Skeletal muscle tissue (tissue), 4 donors: ENCODE measurements around the gene SPINK7. TPM values are rescaled to one million over a fixed set of nuclear protein-coding genes. Genes with fewer than 3 reads are reported as not detected.
"Not testable (repeated sequence)": the region's sequence is repeated elsewhere in the genome, so short reads cannot be mapped to it uniquely, and the experiment has no call there.

ENCODE experiments used
- H3K27ac ChIP-seq: one replicate; pipeline ENCODE4 v1.7.0; 2013; ENCODE audit warnings: mild to moderate bottlenecking, low read depth, low read length, inconsistent platforms
- H3K27me3 ChIP-seq, 3 donors: one replicate each; pipeline ENCODE4 v1.7.0; 2013; ENCODE audit warnings: low read length in 3 of 3; ENCODE audit not compliant: control insufficient read depth in 3 of 3, insufficient read depth in 3 of 3
- H3K36me3 ChIP-seq, 3 donors: one replicate each; pipeline ENCODE4 v1.7.0; 2013; ENCODE audit warnings: low read length in 3 of 3; ENCODE audit not compliant: control insufficient read depth in 3 of 3, insufficient read depth in 3 of 3
- H3K4me1 ChIP-seq, 3 donors: one replicate each; pipeline ENCODE4 v1.7.0; 2013; ENCODE audit warnings: low read length in 3 of 3, mild to moderate bottlenecking in 3 of 3; ENCODE audit not compliant: control insufficient read depth in 3 of 3, insufficient read depth in 3 of 3
- H3K4me3 ChIP-seq, 3 donors: one replicate each; pipeline ENCODE4 v1.7.0; 2013; ENCODE audit warnings: low read length in 3 of 3
- H3K9ac ChIP-seq, 3 donors: one replicate each; pipeline ENCODE4 v1.7.0; 2013; ENCODE audit warnings: low read length in 3 of 3, mild to moderate bottlenecking in 3 of 3, moderate library complexity in 2 of 3, low read depth in 1 of 3
- H3K9me3 ChIP-seq, 3 donors: one replicate each; pipeline ENCODE4 v1.7.0; 2013; ENCODE audit warnings: low read length in 3 of 3; ENCODE audit not compliant: control insufficient read depth in 3 of 3
- total RNA-seq: library from RNA; depleted of rRNA; stranded (reverse); fragments of >200 nt; gene quantifications from one replicate; pipeline ENCODE4 v1.2.3, GENCODE V29; 2014
- donor health status: Osteomylitis.

Gene SPINK7
- total RNA-seq: not detected

GRCh38 chr5:148312153-148312552 lies at the start of gene SPINK7:
SPINK7 (plus strand) TSS chr5:148312423; CDS start chr5:148312484, 61 bp downstream.
- Histone ChIP-seq H3K27me3 (no peaks in the 10 kb centered on the region), H3K9ac (no peak within 1 kb of the TSS), H3K36me3 (no peaks in the 10 kb centered on the region), H3K9me3 (no peaks in the 10 kb centered on the region), H3K27ac (no peak within 1 kb of the TSS), H3K4me1 (no peaks in the 10 kb centered on the region), H3K4me3 (no peak within 1 kb of the TSS)

DNA sequence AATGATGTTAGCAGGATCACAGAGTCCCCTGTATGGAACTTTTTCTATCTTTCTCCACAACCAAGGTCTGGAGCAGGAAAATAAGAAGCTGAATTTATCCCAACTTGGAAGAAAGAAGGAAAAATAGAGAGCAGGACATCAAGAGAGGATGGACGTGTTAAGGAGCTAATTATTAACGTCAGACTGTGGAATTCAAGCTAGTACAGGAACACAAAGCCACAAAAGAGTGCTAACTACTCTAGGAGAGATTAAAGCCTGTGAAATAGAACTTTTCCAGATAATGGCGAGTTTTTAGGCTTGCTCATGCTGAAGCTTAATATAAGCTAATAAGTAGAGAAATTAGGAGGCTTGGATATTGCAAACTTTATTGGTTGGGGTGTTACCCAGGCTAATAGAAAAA lies 44.3 kb upstream of the SPINK7 start:
- Histone ChIP-seq H3K36me3 (no peaks in the 10 kb centered on the region), H3K9ac (no peak overlapping the region), H3K4me3 (no peak overlapping the region), H3K27me3 (no peaks in the 10 kb centered on the region), H3K9me3 (no peaks in the 10 kb centered on the region), H3K4me1 (no peaks in the 10 kb centered on the region), H3K27ac (no peak overlapping the region)

DNA sequence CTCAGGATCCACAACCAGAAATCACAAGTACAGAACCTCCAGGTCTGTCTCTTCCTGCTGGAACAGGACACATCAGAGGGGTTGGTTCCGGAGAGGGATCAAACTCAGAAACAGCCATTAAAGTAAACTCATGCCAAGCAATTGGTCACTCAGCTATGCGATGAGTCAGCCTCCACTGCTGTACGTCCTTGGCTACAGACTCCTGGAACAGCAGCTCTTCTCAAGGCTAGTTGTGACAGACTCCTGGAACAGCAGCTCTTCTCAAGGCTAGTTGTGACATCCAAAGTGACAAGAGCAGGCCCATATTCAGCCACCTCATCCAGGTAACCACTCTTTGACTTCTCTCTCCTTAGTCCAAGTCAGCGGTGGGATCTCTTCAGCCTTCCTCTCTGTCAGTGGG lies 43.7 kb upstream of the SPINK7 start, which contains the start of gene SPINK13:
Gene SPINK13 (plus strand): TSS at position 229 of the 400 bp plus-strand sequence. CDS start 1,279 bp downstream, outside the sequence.
- no peaks in the 10 kb centered on the region for H3K36me3 ChIP-seq
- no peak within 1 kb of the TSS for H3K4me3 ChIP-seq
- H3K27me3 ChIP-seq: no peaks in the 10 kb centered on the region
- no peaks in the 10 kb centered on the region for H3K4me1 ChIP-seq
- no peak within 1 kb of the TSS for H3K27ac ChIP-seq
- no peaks in the 10 kb centered on the region for H3K9me3 ChIP-seq
- no peak within 1 kb of the TSS for H3K9ac ChIP-seq

DNA sequence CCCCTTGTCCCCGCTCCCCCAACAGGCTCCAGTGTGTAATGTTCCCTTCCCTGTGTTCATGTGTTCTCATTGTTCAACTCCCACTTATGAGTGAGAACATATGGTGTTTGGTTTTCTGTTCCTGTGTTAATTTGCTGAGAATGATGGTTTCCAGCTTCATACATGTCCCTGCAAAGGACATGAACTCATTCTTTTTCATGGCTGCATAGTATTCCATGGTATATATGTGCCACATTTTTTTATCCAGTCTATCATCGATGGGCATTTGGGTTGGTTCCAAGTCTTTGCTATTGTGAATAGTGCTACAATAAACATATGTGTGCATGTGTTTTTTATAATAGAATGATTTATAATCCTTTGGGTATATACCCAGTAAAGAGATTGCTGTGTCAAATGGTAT lies 37.1 kb upstream of the SPINK7 start:
- H3K9ac ChIP-seq, H3K27me3 ChIP-seq, H3K4me1 ChIP-seq, H3K9me3 ChIP-seq, H3K4me3 ChIP-seq, H3K27ac ChIP-seq, H3K36me3 ChIP-seq: not testable (repeated sequence)

DNA sequence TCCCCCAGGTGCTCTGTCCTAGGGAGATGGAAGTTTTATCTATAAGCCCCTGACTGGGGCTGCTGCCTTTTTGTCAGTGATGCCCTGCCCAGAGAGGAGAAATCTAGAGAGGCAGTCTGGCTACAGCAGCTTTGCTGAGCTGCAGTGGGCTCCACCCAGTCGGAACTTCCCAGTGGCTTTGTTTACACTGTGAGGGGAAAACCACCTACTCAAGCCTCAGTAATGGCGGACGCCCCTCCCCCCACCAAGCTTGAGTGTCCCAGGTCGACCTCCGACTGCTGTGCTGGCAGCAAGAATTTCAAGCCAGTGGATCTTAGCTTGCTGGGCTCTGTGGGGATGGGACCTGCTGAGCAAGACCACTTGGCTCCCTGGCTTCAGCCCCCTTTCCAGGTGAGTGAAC lies 31.3 kb upstream of the SPINK7 start:
- H3K9ac ChIP-seq, H3K27ac ChIP-seq, H3K27me3 ChIP-seq, H3K4me3 ChIP-seq, H3K4me1 ChIP-seq, H3K36me3 ChIP-seq, H3K9me3 ChIP-seq: not testable (repeated sequence)

GRCh38 chr5:148281336-148281735 lies 30.9 kb upstream of the SPINK7 start:
- H3K4me1 ChIP-seq, H3K9ac ChIP-seq, H3K9me3 ChIP-seq: not testable (repeated sequence)

GRCh38 chr5:148290271-148291195 lies 21.7 kb upstream of the SPINK7 start:
- H3K27me3 ChIP-seq: no peaks in the 10 kb centered on the region
- H3K9me3 ChIP-seq: no peaks in the 10 kb centered on the region
- peaks cover 0 to 2% (median 0%) of the 10 kb centered on the region in 3 donors for H3K36me3 ChIP-seq
- no peak overlapping the region for H3K4me3 ChIP-seq
- H3K4me1 ChIP-seq: no peaks in the 10 kb centered on the region
- H3K9ac ChIP-seq: no peak overlapping the region
- no peak overlapping the region for H3K27ac ChIP-seq

More at GRCh38 chr5:148281336-148281735, 30.9 kb upstream of the SPINK7 start:
- not testable (repeated sequence) for H3K4me3 ChIP-seq, H3K36me3 ChIP-seq, H3K27me3 ChIP-seq, H3K27ac ChIP-seq

DNA sequence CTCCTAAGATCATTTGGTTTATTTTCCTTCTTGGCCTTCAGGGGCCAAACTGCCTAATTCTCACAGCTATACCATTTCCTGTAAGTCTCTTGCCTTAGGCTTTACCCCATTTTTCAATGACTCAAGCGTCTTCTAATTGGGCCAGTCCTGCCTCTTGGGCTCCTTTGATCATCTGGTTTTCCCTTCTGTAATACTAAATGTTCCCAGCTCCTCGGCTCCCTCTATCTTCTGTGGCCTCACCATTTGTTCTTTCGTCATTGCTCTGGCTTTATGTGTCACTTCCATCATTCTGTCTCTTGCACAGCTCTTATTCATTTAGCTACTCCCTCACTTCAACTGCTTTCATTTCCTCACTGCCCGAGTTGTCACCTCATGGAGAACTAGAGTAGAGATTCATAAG lies 14.5 kb upstream of the SPINK7 start:
- Histone ChIP-seq H3K4me3 (no peak overlapping the region), H3K27me3 (no peaks in the 10 kb centered on the region), H3K9ac (no peak overlapping the region), H3K9me3 (no peaks in the 10 kb centered on the region), H3K36me3 (no peaks in the 10 kb centered on the region), H3K4me1 (no peaks in the 10 kb centered on the region), H3K27ac (no peak overlapping the region)

DNA sequence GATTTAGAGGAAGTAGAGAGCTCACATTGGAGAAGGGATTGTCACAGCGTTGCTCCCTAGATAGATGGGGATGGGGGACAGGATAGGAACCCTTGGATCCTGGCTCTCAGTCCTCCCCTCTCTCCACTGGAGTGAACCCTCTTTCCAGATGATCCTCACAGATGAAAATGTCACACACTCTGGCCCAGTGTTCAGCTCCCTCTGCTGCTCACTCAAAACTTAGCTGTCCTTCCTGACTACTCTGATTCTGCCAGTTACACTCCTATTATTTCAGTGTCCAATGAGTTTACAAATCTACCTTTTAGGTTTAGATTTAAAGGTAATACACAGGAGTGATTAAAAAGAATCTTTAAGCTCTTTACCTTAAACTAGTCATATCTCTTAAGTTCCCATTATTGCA lies 5.8 kb upstream of the SPINK7 start:
- Histone ChIP-seq H3K9ac (no peak overlapping the region), H3K36me3 (no peaks in the 10 kb centered on the region), H3K27ac (no peak overlapping the region), H3K27me3 (no peaks in the 10 kb centered on the region), H3K4me1 (no peaks in the 10 kb centered on the region), H3K4me3 (no peak overlapping the region), H3K9me3 (no peaks in the 10 kb centered on the region)

DNA sequence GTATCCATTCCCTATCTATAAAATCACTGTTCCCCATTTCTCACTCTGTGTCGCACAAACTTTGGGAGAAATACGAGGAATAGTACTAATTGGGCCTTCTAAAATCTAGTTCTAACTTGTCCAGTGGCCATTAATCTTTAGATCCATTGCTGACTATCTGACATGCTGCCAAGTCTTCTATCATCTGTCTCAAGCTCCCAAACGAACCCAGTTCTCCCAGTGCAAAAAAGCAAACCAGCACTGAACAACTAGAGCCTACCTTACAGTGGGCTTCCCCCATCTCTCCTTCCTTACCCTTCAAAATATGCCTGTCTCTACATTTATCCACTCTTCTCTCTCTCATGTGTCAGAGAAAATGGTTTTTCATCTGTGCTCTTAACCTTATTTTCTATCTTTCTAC lies 3.2 kb upstream of the SPINK7 start:
- no peaks in the 10 kb centered on the region for H3K9me3 ChIP-seq

More for the DNA sequence above, 3.2 kb upstream of the SPINK7 start:
- Histone ChIP-seq H3K4me3 (no peak overlapping the region), H3K36me3 (no peaks in the 10 kb centered on the region), H3K4me1 (no peaks in the 10 kb centered on the region), H3K9ac (no peak overlapping the region), H3K27ac (no peak overlapping the region), H3K27me3 (no peaks in the 10 kb centered on the region)
